Measurements from ENCODE around the gene CYP2W1.

DNA sequence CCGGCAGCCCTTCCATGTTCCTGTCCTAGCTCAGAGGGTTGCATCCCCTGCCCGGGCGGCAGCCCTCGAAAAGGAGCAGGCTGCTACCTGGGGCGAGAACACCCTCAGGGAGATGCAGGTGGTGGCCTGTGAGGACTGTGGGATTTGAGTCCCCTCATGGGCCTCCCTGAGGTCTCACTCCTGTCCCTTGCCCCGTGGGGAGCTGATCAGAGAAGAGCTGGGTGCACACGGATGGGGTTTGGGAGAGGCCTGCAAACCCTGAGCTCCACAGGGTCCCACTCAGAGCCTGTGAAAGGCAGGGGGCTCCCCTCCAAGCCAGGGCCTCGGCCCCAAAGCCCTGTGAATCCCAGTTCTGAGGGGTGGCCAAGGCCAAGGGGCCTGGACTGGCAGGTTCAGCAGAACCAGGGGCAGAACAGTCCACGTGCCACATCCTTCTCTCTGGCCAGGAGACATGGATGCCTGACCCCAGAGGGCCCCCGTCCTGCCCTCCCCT lies 424 bp upstream of the CYP2W1 start:
- TF ChIP-seq, protein P1, sequence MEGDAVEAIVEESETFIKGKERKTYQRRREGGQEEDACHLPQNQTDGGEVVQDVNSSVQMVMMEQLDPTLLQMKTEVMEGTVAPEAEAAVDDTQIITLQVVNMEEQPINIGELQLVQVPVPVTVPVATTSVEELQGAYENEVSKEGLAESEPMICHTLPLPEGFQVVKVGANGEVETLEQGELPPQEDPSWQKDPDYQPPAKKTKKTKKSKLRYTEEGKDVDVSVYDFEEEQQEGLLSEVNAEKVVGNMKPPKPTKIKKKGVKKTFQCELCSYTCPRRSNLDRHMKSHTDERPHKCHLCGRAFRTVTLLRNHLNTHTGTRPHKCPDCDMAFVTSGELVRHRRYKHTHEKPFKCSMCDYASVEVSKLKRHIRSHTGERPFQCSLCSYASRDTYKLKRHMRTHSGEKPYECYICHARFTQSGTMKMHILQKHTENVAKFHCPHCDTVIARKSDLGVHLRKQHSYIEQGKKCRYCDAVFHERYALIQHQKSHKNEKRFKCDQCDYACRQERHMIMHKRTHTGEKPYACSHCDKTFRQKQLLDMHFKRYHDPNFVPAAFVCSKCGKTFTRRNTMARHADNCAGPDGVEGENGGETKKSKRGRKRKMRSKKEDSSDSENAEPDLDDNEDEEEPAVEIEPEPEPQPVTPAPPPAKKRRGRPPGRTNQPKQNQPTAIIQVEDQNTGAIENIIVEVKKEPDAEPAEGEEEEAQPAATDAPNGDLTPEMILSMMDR (tag by site-specific recombination; IDR thresholded peaks at IDR 0.05), result no peak
- TF ChIP-seq ZNF292 (tag by site-specific recombination; IDR thresholded peaks at IDR 0.05; ENCODE audit: borderline replicate concordance, low read depth) (no peak), ZNF785 (tag by site-specific recombination; IDR thresholded peaks at IDR 0.05) (no peak), ZNF791 (tag by site-specific recombination; IDR thresholded peaks at IDR 0.05) (no peak), ZFP37 (tag by site-specific recombination; IDR thresholded peaks at IDR 0.05) (no peak), ZNF585B (tag by site-specific recombination; IDR thresholded peaks at IDR 0.05) (no peak), SETDB1 (IDR thresholded peaks at IDR 0.05; ENCODE audit: insufficient read length, low read length) (no peak), MEIS1 (CRISPR knock-in tag; IDR thresholded peaks at IDR 0.05; ENCODE audit: borderline replicate concordance) (no peak)
- TF ChIP-seq, protein P2, sequence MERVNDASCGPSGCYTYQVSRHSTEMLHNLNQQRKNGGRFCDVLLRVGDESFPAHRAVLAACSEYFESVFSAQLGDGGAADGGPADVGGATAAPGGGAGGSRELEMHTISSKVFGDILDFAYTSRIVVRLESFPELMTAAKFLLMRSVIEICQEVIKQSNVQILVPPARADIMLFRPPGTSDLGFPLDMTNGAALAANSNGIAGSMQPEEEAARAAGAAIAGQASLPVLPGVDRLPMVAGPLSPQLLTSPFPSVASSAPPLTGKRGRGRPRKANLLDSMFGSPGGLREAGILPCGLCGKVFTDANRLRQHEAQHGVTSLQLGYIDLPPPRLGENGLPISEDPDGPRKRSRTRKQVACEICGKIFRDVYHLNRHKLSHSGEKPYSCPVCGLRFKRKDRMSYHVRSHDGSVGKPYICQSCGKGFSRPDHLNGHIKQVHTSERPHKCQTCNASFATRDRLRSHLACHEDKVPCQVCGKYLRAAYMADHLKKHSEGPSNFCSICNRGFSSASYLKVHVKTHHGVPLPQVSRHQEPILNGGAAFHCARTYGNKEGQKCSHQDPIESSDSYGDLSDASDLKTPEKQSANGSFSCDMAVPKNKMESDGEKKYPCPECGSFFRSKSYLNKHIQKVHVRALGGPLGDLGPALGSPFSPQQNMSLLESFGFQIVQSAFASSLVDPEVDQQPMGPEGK (tag by site-specific recombination; IDR thresholded peaks at IDR 0.05), result no peak
- TF ChIP-seq, protein P3, sequence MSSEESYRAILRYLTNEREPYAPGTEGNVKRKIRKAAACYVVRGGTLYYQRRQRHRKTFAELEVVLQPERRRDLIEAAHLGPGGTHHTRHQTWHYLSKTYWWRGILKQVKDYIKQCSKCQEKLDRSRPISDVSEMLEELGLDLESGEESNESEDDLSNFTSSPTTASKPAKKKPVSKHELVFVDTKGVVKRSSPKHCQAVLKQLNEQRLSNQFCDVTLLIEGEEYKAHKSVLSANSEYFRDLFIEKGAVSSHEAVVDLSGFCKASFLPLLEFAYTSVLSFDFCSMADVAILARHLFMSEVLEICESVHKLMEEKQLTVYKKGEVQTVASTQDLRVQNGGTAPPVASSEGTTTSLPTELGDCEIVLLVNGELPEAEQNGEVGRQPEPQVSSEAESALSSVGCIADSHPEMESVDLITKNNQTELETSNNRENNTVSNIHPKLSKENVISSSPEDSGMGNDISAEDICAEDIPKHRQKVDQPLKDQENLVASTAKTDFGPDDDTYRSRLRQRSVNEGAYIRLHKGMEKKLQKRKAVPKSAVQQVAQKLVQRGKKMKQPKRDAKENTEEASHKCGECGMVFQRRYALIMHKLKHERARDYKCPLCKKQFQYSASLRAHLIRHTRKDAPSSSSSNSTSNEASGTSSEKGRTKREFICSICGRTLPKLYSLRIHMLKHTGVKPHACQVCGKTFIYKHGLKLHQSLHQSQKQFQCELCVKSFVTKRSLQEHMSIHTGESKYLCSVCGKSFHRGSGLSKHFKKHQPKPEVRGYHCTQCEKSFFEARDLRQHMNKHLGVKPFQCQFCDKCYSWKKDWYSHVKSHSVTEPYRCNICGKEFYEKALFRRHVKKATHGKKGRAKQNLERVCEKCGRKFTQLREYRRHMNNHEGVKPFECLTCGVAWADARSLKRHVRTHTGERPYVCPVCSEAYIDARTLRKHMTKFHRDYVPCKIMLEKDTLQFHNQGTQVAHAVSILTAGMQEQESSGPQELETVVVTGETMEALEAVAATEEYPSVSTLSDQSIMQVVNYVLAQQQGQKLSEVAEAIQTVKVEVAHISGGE (tag by site-specific recombination; conservative IDR thresholded peaks at IDR 0.05; ENCODE audit: low read depth), result no peak
- TF ChIP-seq, protein P4, sequence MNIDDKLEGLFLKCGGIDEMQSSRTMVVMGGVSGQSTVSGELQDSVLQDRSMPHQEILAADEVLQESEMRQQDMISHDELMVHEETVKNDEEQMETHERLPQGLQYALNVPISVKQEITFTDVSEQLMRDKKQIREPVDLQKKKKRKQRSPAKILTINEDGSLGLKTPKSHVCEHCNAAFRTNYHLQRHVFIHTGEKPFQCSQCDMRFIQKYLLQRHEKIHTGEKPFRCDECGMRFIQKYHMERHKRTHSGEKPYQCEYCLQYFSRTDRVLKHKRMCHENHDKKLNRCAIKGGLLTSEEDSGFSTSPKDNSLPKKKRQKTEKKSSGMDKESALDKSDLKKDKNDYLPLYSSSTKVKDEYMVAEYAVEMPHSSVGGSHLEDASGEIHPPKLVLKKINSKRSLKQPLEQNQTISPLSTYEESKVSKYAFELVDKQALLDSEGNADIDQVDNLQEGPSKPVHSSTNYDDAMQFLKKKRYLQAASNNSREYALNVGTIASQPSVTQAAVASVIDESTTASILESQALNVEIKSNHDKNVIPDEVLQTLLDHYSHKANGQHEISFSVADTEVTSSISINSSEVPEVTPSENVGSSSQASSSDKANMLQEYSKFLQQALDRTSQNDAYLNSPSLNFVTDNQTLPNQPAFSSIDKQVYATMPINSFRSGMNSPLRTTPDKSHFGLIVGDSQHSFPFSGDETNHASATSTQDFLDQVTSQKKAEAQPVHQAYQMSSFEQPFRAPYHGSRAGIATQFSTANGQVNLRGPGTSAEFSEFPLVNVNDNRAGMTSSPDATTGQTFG (tag by site-specific recombination; IDR thresholded peaks at IDR 0.05; ENCODE audit: borderline replicate concordance), result no peak
- TF ChIP-seq, protein P5, sequence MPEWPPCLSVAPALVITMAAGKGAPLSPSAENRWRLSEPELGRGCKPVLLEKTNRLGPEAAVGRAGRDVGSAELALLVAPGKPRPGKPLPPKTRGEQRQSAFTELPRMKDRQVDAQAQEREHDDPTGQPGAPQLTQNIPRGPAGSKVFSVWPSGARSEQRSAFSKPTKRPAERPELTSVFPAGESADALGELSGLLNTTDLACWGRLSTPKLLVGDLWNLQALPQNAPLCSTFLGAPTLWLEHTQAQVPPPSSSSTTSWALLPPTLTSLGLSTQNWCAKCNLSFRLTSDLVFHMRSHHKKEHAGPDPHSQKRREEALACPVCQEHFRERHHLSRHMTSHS (tag by site-specific recombination; IDR thresholded peaks at IDR 0.05), result no peak

Data from HEK293 (cell line).